Keratinocyte (primary cell): ENCODE results near the gene PSMD8. TPM values are rescaled to one million over a fixed set of nuclear protein-coding genes. Genes with fewer than 3 reads are reported as not detected.

Experiments used
- DNase-seq: peaks from one replicate; pipeline ENCODE4 v3.0.0-alpha.2; 2011; ENCODE audit warnings: low read depth, missing footprints, low spot score
- FAIRE-seq: peaks from 2 replicates; lab custom pipeline; 2011; peaks lifted over from hg19 to GRCh38; lab: Jason Lieb, UNC
- H2AFZ ChIP-seq: 2 replicates; pipeline ENCODE4 v1.6.0; 2012; ENCODE audit warnings: low read length, control low read depth, inconsistent platforms; ENCODE audit not compliant: control insufficient read depth
- H3K27ac ChIP-seq: 2 replicates; pipeline ENCODE4 v1.5.1; 2011; ENCODE audit warnings: low read length; ENCODE audit not compliant: control insufficient read depth, insufficient read depth
- H3K27me3 ChIP-seq: 3 replicates; pipeline ENCODE4 v1.6.0; 2011; ENCODE audit warnings: low read length; ENCODE audit not compliant: control insufficient read depth, insufficient read depth; ENCODE audit errors: extremely low read depth
- H3K36me3 ChIP-seq, 2 experiments: 2 replicates in 1 of 2; 3 replicates in 1 of 2; pipeline ENCODE4 v1.5.1; 2011; ENCODE audit warnings: low read length in 2 of 2, mild to moderate bottlenecking in 1 of 2; ENCODE audit not compliant: control insufficient read depth in 2 of 2, insufficient read depth in 2 of 2; ENCODE audit errors: extremely low read depth in 1 of 2
- H3K4me1 ChIP-seq: 3 replicates; pipeline ENCODE4 v1.5.1; 2011; ENCODE audit warnings: low read length; ENCODE audit not compliant: control insufficient read depth, insufficient read depth; ENCODE audit errors: extremely low read depth
- H3K4me2 ChIP-seq: 3 replicates; pipeline ENCODE4 v1.6.0; 2011; ENCODE audit warnings: low read depth, low read length; ENCODE audit not compliant: control insufficient read depth, insufficient read depth; ENCODE audit errors: extremely low read depth
- H3K4me3 ChIP-seq, 3 experiments: fragments of 200-600 bp in 1 of 3; sonication (generic) in 1 of 3; 2 replicates in 2 of 3; 3 replicates in 1 of 3; pipeline ENCODE4 v1.5.1; 2011 to 2016; ENCODE audit warnings: low read length in 3 of 3, mild to moderate bottlenecking in 3 of 3, control low read depth in 2 of 3, inconsistent platforms in 1 of 3, low read depth in 1 of 3, mixed read lengths in 1 of 3, mixed run types in 1 of 3, moderate library complexity in 1 of 3; ENCODE audit not compliant: control insufficient read depth in 2 of 3, insufficient read depth in 2 of 3; ENCODE audit errors: extremely low read depth in 1 of 3
- H3K79me2 ChIP-seq: 2 replicates; pipeline ENCODE4 v1.6.0; 2012; ENCODE audit warnings: low read length; ENCODE audit not compliant: control insufficient read depth, insufficient read depth
- H3K9ac ChIP-seq: 3 replicates; pipeline ENCODE4 v1.6.0; 2011; ENCODE audit warnings: low read length; ENCODE audit not compliant: control insufficient read depth, insufficient read depth; ENCODE audit errors: extremely low read depth
- H3K9me1 ChIP-seq: 3 replicates; pipeline ENCODE4 v1.6.0; 2011; ENCODE audit warnings: low read length; ENCODE audit not compliant: control insufficient read depth, insufficient read depth; ENCODE audit errors: extremely low read depth
- H3K9me3 ChIP-seq: 2 replicates; pipeline ENCODE4 v1.5.1; 2012; ENCODE audit warnings: low read depth, low read length; ENCODE audit not compliant: control insufficient read depth
- H4K20me1 ChIP-seq: 3 replicates; pipeline ENCODE4 v1.6.0; 2011; ENCODE audit warnings: low read length; ENCODE audit not compliant: control insufficient read depth, insufficient read depth; ENCODE audit errors: extremely low read depth
- CTCF ChIP-seq, 3 experiments: IDR thresholded peaks in 1 of 3; conservative IDR thresholded peaks in 1 of 3; optimal IDR thresholded peaks in 1 of 3; 2 replicates in 2 of 3; 3 replicates in 1 of 3; pipeline versions ENCODE3 to v1.5.1; 2011; ENCODE audit warnings: low read length in 3 of 3, mild to moderate bottlenecking in 3 of 3, moderate library complexity in 2 of 3, control low read depth in 1 of 3, inconsistent platforms in 1 of 3; ENCODE audit not compliant: insufficient read depth in 2 of 3; ENCODE audit errors: extremely low read depth in 1 of 3
- EZH2 ChIP-seq: IDR thresholded peaks from one replicate; pipeline ENCODE4 v1.6.1; 2012; ENCODE audit warnings: inconsistent platforms, mild to moderate bottlenecking, low read length, moderate library complexity
- dilution Hi-C: fragments of 300-500 bp; cut with MboI; formaldehyde crosslinking; loops from one replicate; pipeline ENCODE4 v1.7.0; 2020; ENCODE audit warnings: low sequenced_read_pairs; ENCODE audit not compliant: extremely low pct_ligation_motif_present
- polyA plus RNA-seq, 5 experiments: library from polyadenylated mRNA; depleted of rRNA in 3 of 5; stranded (reverse) in 3 of 5; stranded (forward) in 1 of 5; unstranded in 1 of 5; fragments of >200 nt; gene quantifications; 1 replicate in 1 of 5; 2 replicates in 3 of 5; 3 replicates in 1 of 5; pipeline versions ENCODE4 v1.2.1 to v1.2.3, GENCODE V29; 2011 to 2012; ENCODE audit warnings: missing spikeins in 2 of 5, low read depth in 1 of 5, low replicate concordance in 1 of 5

PSMD8 gene
- polyA plus RNA-seq, 1 donor (not counting 4 experiments of a cell fraction or from before 2014, with no cell fraction given) = 346 TPM

- H3K9me3 ChIP-seq = no peaks in the 10 kb centered on the region
- FAIRE-seq (no peak), DNase-seq (no peak)
- H4K20me1 ChIP-seq = no peaks in the 10 kb centered on the region
- no peak for TF ChIP-seq EZH2
- no peak for TF ChIP-seq CTCF (optimal IDR thresholded peaks at IDR 0.05 in 1 of 3, IDR thresholded peaks at IDR 0.05 in 1 of 3, conservative IDR thresholded peaks at IDR 0.05 in 1 of 3; ENCODE audit: extremely low read depth in 1 of 3, insufficient read depth in 2 of 3, low read length in 3 of 3)
- H3K36me3 ChIP-seq = peaks cover 8 to 11% of the 10 kb centered on the region in 2 experiments
- H3K9me1 ChIP-seq = peaks cover 9% of the 10 kb centered on the region
- H3K27me3 ChIP-seq = no peaks in the 10 kb centered on the region
- peak overlapping the region; percentile 97 for H3K9ac ChIP-seq
- peak overlapping the region; percentile 84 for H3K27ac ChIP-seq
- H3K79me2 ChIP-seq = peaks cover 34% of the 10 kb centered on the region
- peak overlapping the region; percentile 95 for H2AFZ ChIP-seq
- H3K4me2 ChIP-seq = peak overlapping the region; percentile 82
- dilution Hi-C loops = no loop called here
- H3K4me1 ChIP-seq = peaks cover 14% of the 10 kb centered on the region
- H3K4me3 ChIP-seq = peak overlapping the region; percentile 67 to 83 (median 75)
Measured at GRCh38 chr19:38373907-38374331, 452 bp upstream of the PSMD8 start.

GRCh38 chr19:38375098-38375493 lies 725 bp downstream of the PSMD8 start:
- H3K9me3 ChIP-seq = no peaks in the 10 kb centered on the region
- H2AFZ ChIP-seq = peak overlapping the region; percentile 93
- peak overlapping the region; percentile 75 to 89 (median 83) for H3K4me3 ChIP-seq
- peaks cover 38% of the 10 kb centered on the region for H3K79me2 ChIP-seq
- peak overlapping the region; percentile 100 for H3K4me2 ChIP-seq
- peaks cover 9% of the 10 kb centered on the region for H3K9me1 ChIP-seq
- TF ChIP-seq CTCF (optimal IDR thresholded peaks at IDR 0.05 in 1 of 3, IDR thresholded peaks at IDR 0.05 in 1 of 3, conservative IDR thresholded peaks at IDR 0.05 in 1 of 3; ENCODE audit: extremely low read depth in 1 of 3, insufficient read depth in 2 of 3, low read length in 3 of 3) (no peak), EZH2 (no peak)
- peaks cover 15 to 17% of the 10 kb centered on the region in 2 experiments for H3K36me3 ChIP-seq
- peak overlapping the region; percentile 84 for H3K27ac ChIP-seq
- DNase-seq (no peak), FAIRE-seq (no peak)
- no peaks in the 10 kb centered on the region for H4K20me1 ChIP-seq
- H3K4me1 ChIP-seq = peaks cover 14% of the 10 kb centered on the region
- H3K27me3 ChIP-seq = no peaks in the 10 kb centered on the region
- peak overlapping the region; percentile 97 for H3K9ac ChIP-seq
- dilution Hi-C loops = no loop called here
